Tibial artery (tissue), 4 donors: Measurements from ENCODE around the gene AP2A1.

Experiments used
- DNase-seq, 2 donors: peaks; one replicate each; pipeline ENCODE4 v3.0.0-alpha.2; 2019
- H3K27ac ChIP-seq, 2 donors: fragments of 200-600 bp; sonication (generic) in 1 of 2; 1 replicate in 1 of 2; 2 replicates in 1 of 2; pipeline ENCODE4 v1.5.1; 2018 to 2019; ENCODE audit warnings: mild to moderate bottlenecking in 1 of 2
- H3K27me3 ChIP-seq, 2 donors: fragments of 200-600 bp; sonication (generic) in 1 of 2; one replicate each; pipeline versions ENCODE4 v1.5.1 to v1.6.0; 2016 to 2019
- H3K36me3 ChIP-seq, 3 donors: fragments of 200-600 bp; sonication (generic) in 2 of 3; one replicate each; pipeline ENCODE4 v1.5.1; 2016 to 2019; ENCODE audit warnings: mild to moderate bottlenecking in 2 of 3
- H3K4me1 ChIP-seq, 4 donors: fragments of 200-600 bp; sonication (generic) in 2 of 4; 1 replicate in 3 of 4; 2 replicates in 1 of 4; pipeline ENCODE4 v1.5.1; 2016 to 2019
- H3K4me3 ChIP-seq, 2 donors: fragments of 200-600 bp; sonication (generic) in 1 of 2; 1 replicate in 1 of 2; 2 replicates in 1 of 2; pipeline ENCODE4 v1.5.1; 2018 to 2019; ENCODE audit warnings: mild to moderate bottlenecking in 2 of 2
- H3K9me3 ChIP-seq, 3 donors: fragments of 200-600 bp; sonication (generic) in 1 of 3; one replicate each; pipeline ENCODE4 v1.5.1; 2016 to 2019
- CTCF ChIP-seq, 2 experiments: fragments of 200-600 bp in 1 of 2; fragments of 450-650 bp in 1 of 2; IDR thresholded peaks; one replicate each; pipeline ENCODE4 v1.5.1; 2017 to 2019; ENCODE audit warnings: antibody characterized with exemption in 2 of 2, mild to moderate bottlenecking in 1 of 2, moderate library complexity in 1 of 2
- intact Hi-C: fragments of 100-400 bp; cut with DNase I; formaldehyde crosslinking; loops from one replicate; pipeline ENCODE4 v1.15.0; 2023; ENCODE audit warnings: low total_unique reads

Gene AP2A1

DNA sequence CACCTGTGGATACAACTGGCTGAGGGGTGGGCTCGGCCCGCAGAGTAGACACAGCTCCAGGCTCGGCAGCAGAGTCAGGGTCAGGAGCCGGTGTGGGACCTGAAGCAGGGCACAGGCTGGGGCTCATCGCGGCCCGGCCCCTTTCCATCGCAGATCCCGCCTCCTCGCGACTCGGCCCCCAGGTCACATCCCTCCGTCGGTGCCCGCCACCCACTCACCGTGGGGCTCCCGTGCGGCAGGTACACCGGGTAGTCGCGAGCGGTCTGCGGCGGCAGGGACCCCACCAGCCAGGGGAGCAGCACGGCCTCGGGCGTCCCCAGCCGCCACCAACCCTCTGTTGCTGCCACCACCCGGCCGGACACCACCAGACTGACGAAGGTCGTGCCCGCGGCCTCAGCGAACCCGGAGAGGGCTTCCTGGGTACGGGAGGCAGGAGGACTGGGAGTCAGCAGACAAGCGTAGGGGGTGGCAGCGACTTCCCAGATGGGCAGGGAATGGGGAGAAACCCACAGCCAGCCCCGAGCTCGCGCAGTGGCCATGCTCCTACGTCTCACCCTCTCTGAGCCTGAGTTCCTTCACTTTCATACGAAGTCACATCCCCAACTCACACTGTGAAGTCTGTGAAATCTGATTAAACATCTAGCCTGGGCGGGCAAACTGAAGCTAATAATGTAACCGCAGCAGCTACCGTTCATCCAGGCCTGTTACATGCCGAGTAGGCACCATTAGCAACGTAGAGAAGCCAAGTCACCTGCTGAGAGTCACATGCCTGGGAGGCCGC, 42.5 kb downstream of the AP2A1 start:
- Histone ChIP-seq H3K27me3 (no peaks in the 10 kb centered on the region), H3K9me3 (no peaks in the 10 kb centered on the region), H3K4me1 (peaks cover 0 to 34% (median 24%) of the 10 kb centered on the region in 4 donors), H3K27ac (peak overlapping the region; percentile 84 to 94), H3K4me3 (peak overlapping the region; percentile 65 to 87), H3K36me3 (peaks cover 0 to 36% (median 13%) of the 10 kb centered on the region in 3 donors)
- peak; percentile 66 to 82 for DNase-seq
- intact Hi-C loops = loop anchor here (5.0 kb wide), 1 partner anchor 42 kb away; the partner anchor contains the start of gene AP2A1
- peak in 1 of 2 experiments; percentile 23 for TF ChIP-seq CTCF (IDR thresholded peaks at IDR 0.05)

- H3K4me1 ChIP-seq = peaks cover 0 to 36% (median 24%) of the 10 kb centered on the region in 4 donors
- no peak for TF ChIP-seq CTCF (IDR thresholded peaks at IDR 0.05)
- intact Hi-C loops = loop anchor here (5.0 kb wide), 1 partner anchor 43 kb away; the partner anchor contains the start of gene AP2A1
- no peaks in the 10 kb centered on the region for H3K9me3 ChIP-seq
- no peaks in the 10 kb centered on the region for H3K27me3 ChIP-seq
- H3K27ac ChIP-seq = peak overlapping the region; percentile 84 to 94
- DNase-seq = no peak
- H3K36me3 ChIP-seq = peaks cover 0 to 29% (median 13%) of the 10 kb centered on the region in 3 donors
- H3K4me3 ChIP-seq = peak overlapping the region; percentile 65 to 87
Observed at GRCh38 chr19:49809941-49810389, 43.2 kb downstream of the AP2A1 start.

DNA sequence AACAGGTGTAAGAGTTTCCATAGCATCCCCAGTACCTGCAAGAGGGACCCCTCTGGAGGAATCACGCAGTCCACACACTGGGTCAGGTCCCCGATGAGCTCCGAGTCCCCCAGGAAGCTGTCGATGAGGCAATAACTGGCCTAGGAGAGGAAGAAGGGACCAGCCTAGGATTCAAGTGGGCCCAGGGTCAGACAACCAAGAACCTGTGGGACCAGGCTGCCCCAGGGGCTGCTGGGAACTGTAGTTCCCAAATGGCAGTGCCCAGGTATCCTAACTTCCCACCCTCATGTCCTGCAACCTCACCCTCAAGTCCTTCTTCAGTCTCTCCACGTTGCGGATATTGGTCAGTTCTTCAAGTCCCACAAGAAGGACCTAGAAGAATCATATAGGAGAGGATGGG, 44.5 kb downstream of the AP2A1 start:
- no peaks in the 10 kb centered on the region for H3K27me3 ChIP-seq
- H3K36me3 ChIP-seq = peaks cover 0 to 16% (median 4%) of the 10 kb centered on the region in 3 donors
- TF ChIP-seq CTCF (IDR thresholded peaks at IDR 0.05) = no peak
- no peak overlapping the region for H3K4me3 ChIP-seq
- H3K9me3 ChIP-seq = no peaks in the 10 kb centered on the region
- DNase-seq = no peak
- intact Hi-C loops = no loop called here
- H3K27ac ChIP-seq = peak overlapping the region in 1 of 2 donors; percentile 1
- H3K4me1 ChIP-seq = peaks cover 0 to 36% (median 24%) of the 10 kb centered on the region in 4 donors

DNA sequence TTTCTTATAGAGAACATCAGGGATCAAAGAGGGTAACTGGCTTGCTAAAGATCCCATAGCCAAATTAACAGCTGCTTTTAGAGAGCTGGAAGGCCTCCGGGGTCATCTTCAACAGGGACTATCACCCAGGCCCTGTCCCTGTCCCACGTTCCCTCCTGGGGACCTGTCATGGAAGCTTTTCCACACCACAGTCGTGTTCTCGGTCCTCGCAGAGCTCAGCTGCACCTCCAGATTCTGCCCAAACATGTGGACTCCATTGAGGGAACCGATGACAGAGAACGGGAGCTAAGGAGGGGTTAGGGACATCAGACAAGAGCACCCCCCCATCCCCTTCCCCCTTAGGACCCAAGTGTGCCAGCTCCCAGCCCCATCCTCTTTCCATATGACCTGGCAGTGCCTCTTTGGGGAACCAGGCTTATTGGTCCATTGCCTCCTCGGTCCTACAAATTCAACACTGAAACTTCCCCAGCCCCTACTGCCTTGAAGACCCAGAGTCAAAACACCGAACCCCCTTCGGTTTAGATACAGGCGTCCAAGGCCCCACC, 45.7 kb downstream of the AP2A1 start:
- DNase-seq = no peak
- H3K4me3 ChIP-seq = peak overlapping the region; percentile 59 to 73
- H3K27me3 ChIP-seq = no peaks in the 10 kb centered on the region
- H3K27ac ChIP-seq = peak overlapping the region; percentile 89 to 91
- peaks cover 0 to 44% (median 25%) of the 10 kb centered on the region in 4 donors for H3K4me1 ChIP-seq
- peaks cover 0 to 4% (median 0%) of the 10 kb centered on the region in 3 donors for H3K36me3 ChIP-seq
- no peak for TF ChIP-seq CTCF (IDR thresholded peaks at IDR 0.05)
- intact Hi-C loops = no loop called here
- H3K9me3 ChIP-seq = no peaks in the 10 kb centered on the region

DNA sequence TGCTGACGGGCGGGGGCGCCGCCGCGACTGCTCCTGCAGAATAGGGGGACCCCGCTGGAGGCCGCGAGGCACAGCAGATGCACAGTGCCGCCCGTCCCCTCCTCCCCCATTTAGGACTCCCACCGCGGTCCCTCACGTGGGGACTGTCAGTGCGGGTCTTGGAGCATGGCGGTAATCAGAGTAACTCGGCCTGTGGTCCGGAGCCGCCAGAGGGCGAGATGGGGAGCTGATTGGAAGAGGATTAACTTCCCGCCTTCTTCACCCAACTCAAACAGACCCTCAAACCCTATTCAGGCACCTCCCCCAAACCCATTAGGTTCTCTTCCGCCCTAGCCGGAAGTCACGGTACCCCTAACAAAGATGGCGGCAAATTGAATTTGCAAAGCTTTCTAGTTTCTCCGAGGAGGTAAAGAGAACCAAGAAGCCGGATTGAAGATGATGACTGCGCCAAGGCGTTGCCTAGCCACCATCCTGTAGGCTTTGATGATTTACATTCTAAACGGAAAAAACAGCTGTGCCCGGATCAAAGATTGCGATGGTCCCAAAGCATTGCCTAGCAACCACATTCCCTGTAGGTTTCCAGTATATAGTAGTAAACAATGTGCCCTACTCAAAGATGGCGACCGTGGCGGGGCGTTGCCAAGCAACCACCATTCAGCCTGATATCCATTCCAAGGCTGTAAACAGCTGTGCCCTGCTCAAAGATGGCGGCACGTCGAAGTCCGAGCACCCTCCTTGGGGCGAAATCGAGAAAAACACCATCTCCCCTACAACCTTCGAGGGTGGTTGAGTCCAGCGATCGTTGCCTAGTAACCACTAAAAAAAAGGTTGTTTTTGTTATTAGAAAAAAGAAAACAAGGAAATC, 46.4 kb downstream of the AP2A1 start, which contains the start of gene FUZ:
Gene FUZ (minus strand): TSS at position 296 of the 865 bp plus-strand sequence. CDS start 186 bp downstream, at position 110.
- intact Hi-C loops = no loop called here
- Histone ChIP-seq H3K4me3 (peak within 1 kb of the TSS; percentile 59 to 73), H3K4me1 (peaks cover 0 to 43% (median 24%) of the 10 kb centered on the region in 4 donors), H3K27me3 (no peaks in the 10 kb centered on the region), H3K36me3 (no peaks in the 10 kb centered on the region), H3K27ac (peak within 1 kb of the TSS; percentile 89 to 91), H3K9me3 (no peaks in the 10 kb centered on the region)
- TF ChIP-seq CTCF (IDR thresholded peaks at IDR 0.05) = peak in 1 of 2 experiments; percentile 13
- peak; percentile 98 for DNase-seq
